ENCODE measurements around the gene ADSL.

The ADSL gene

GRCh38 chr22:40428796-40429195, 82.5 kb downstream of the ADSL start:
- no peak for DNase-seq
- no peak overlapping the region for H3K27ac ChIP-seq
- no peak for TF ChIP-seq CTCF (IDR thresholded peaks at IDR 0.05; ENCODE audit: low read depth, low read length)
- no peak overlapping the region for H3K4me3 ChIP-seq (ENCODE audit: low read depth, low read length)
- no peaks in the 10 kb centered on the region for H3K9me3 ChIP-seq (ENCODE audit: severe bottlenecking)
- H3K27me3 ChIP-seq (ENCODE audit: insufficient read depth, low read depth, severe bottlenecking), result no peaks in the 10 kb centered on the region
- H3K36me3 ChIP-seq, result peaks cover 66% of the 10 kb centered on the region

- H3K36me3 ChIP-seq, result peaks cover 64% of the 10 kb centered on the region
- no peak for DNase-seq
- no peak overlapping the region for H3K27ac ChIP-seq
Measured at GRCh38 chr22:40429481-40429880, 83.2 kb downstream of the ADSL start.

GRCh38 chr22:40430991-40431390, 84.7 kb downstream of the ADSL start:
- no peaks in the 10 kb centered on the region for H3K9me3 ChIP-seq (ENCODE audit: severe bottlenecking)
- no peak overlapping the region for H3K4me3 ChIP-seq (ENCODE audit: low read depth, low read length)
- peaks cover 56% of the 10 kb centered on the region for H3K36me3 ChIP-seq
- DNase-seq, result no peak
- no peak for TF ChIP-seq CTCF (IDR thresholded peaks at IDR 0.05; ENCODE audit: low read depth, low read length)
- H3K27ac ChIP-seq, result no peak overlapping the region
- H3K27me3 ChIP-seq (ENCODE audit: insufficient read depth, low read depth, severe bottlenecking), result no peaks in the 10 kb centered on the region

More at GRCh38 chr22:40429481-40429880, 83.2 kb downstream of the ADSL start:
- no peak for TF ChIP-seq CTCF (IDR thresholded peaks at IDR 0.05; ENCODE audit: low read depth, low read length)
- no peaks in the 10 kb centered on the region for H3K9me3 ChIP-seq (ENCODE audit: severe bottlenecking)
- no peak overlapping the region for H3K4me3 ChIP-seq (ENCODE audit: low read depth, low read length)
- no peaks in the 10 kb centered on the region for H3K27me3 ChIP-seq (ENCODE audit: insufficient read depth, low read depth, severe bottlenecking)

GRCh38 chr22:40432157-40432556, 85.9 kb downstream of the ADSL start:
- no peak for DNase-seq
- TF ChIP-seq CTCF (IDR thresholded peaks at IDR 0.05; ENCODE audit: low read depth, low read length), result no peak
- Histone ChIP-seq H3K36me3 (peaks cover 46% of the 10 kb centered on the region), H3K27me3 (ENCODE audit: insufficient read depth, low read depth, severe bottlenecking) (no peaks in the 10 kb centered on the region), H3K4me3 (ENCODE audit: low read depth, low read length) (no peak overlapping the region), H3K9me3 (ENCODE audit: severe bottlenecking) (no peaks in the 10 kb centered on the region), H3K27ac (no peak overlapping the region)

GRCh38 chr22:40432625-40433024, 86.3 kb downstream of the ADSL start:
- Histone ChIP-seq H3K27ac (no peak overlapping the region), H3K36me3 (peaks cover 43% of the 10 kb centered on the region), H3K9me3 (ENCODE audit: severe bottlenecking) (no peaks in the 10 kb centered on the region), H3K4me3 (ENCODE audit: low read depth, low read length) (no peak overlapping the region), H3K27me3 (ENCODE audit: insufficient read depth, low read depth, severe bottlenecking) (no peaks in the 10 kb centered on the region)
- TF ChIP-seq CTCF (IDR thresholded peaks at IDR 0.05; ENCODE audit: low read depth, low read length), result no peak
- no peak for DNase-seq

- Histone ChIP-seq H3K9me3 (ENCODE audit: severe bottlenecking) (no peaks in the 10 kb centered on the region), H3K36me3 (peaks cover 33% of the 10 kb centered on the region), H3K4me3 (ENCODE audit: low read depth, low read length) (no peak overlapping the region), H3K27me3 (ENCODE audit: insufficient read depth, low read depth, severe bottlenecking) (no peaks in the 10 kb centered on the region), H3K27ac (no peak overlapping the region)
- no peak for DNase-seq
- no peak for TF ChIP-seq CTCF (IDR thresholded peaks at IDR 0.05; ENCODE audit: low read depth, low read length)
Measured at GRCh38 chr22:40433416-40434090, 87.3 kb downstream of the ADSL start.

Measured in WERI-Rb-1 (cell line).